ENCODE measurements around the gene SLCO1B1. TPM values are rescaled to one million over a fixed set of nuclear protein-coding genes. Genes with fewer than 3 reads are reported as not detected.

The SLCO1B1 gene
- total RNA-seq, 1 experiment from 2014 or later, result not detected

- Histone ChIP-seq H3K27ac (ENCODE audit: low read length) (no peak overlapping the region), H3K4me1 (ENCODE audit: control insufficient read depth, insufficient read depth, low read length) (no peaks in the 10 kb centered on the region), H3K4me3 (ENCODE audit: low read depth in 2 of 2, low read length in 2 of 2) (no peak overlapping the region), H3K36me3 (ENCODE audit: control insufficient read depth, insufficient read depth, low read length) (no peaks in the 10 kb centered on the region), H3K27me3 (ENCODE audit: control insufficient read depth, insufficient read depth, low read length) (no peaks in the 10 kb centered on the region), H3K9me3 (ENCODE audit: control insufficient read depth, insufficient read depth, low read depth, low read length) (no peaks in the 10 kb centered on the region)
- DNase-seq (ENCODE audit: low read depth, low spot score), result no peak
- intact Hi-C loops (cut with micrococcal nuclease; ENCODE audit: unreplicated experiment), result no loop called here
- CTCF ChIA-PET, result no interaction called here
- BruUV-seq (replicated peaks), result no TSS peak
- in situ Hi-C loops (cut with HindIII; ENCODE audit: low pct_unique_long_range_greater_than_20kb, low sequenced_read_pairs), result no loop called here
- no peak for ATAC-seq
- TF ChIP-seq REST (IDR thresholded peaks at IDR 0.05; ENCODE audit: insufficient read depth in 1 of 2, low read depth in 2 of 2, low read length in 1 of 2) (no peak), POLR2AphosphoS5 (IDR thresholded peaks at IDR 0.05; ENCODE audit: low read depth, low read length) (no peak), TCF7L2 (IDR thresholded peaks at IDR 0.05; ENCODE audit: low read depth, low read length) (no peak), SIN3A (IDR thresholded peaks at IDR 0.05; ENCODE audit: borderline replicate concordance, insufficient read depth, low read depth, low read length) (no peak)
- TF ChIP-seq, protein P1, sequence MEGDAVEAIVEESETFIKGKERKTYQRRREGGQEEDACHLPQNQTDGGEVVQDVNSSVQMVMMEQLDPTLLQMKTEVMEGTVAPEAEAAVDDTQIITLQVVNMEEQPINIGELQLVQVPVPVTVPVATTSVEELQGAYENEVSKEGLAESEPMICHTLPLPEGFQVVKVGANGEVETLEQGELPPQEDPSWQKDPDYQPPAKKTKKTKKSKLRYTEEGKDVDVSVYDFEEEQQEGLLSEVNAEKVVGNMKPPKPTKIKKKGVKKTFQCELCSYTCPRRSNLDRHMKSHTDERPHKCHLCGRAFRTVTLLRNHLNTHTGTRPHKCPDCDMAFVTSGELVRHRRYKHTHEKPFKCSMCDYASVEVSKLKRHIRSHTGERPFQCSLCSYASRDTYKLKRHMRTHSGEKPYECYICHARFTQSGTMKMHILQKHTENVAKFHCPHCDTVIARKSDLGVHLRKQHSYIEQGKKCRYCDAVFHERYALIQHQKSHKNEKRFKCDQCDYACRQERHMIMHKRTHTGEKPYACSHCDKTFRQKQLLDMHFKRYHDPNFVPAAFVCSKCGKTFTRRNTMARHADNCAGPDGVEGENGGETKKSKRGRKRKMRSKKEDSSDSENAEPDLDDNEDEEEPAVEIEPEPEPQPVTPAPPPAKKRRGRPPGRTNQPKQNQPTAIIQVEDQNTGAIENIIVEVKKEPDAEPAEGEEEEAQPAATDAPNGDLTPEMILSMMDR (IDR thresholded peaks at IDR 0.05), result no peak
- POLR2A ChIA-PET, result interaction anchor here (0.7 kb wide), 1 partner anchor 800 kb away, joined by 3 read pairs; no protein-coding TSS in a partner anchor
These were observed 90.8 kb downstream of the SLCO1B1 start for GRCh38 chr12:21221778-21222177.

GRCh38 chr12:21223930-21224329 lies 92.9 kb downstream of the SLCO1B1 start:
- Histone ChIP-seq H3K36me3 (ENCODE audit: control insufficient read depth, insufficient read depth, low read length) (no peaks in the 10 kb centered on the region), H3K4me3 (ENCODE audit: low read depth in 2 of 2, low read length in 2 of 2) (no peak overlapping the region), H3K27me3 (ENCODE audit: control insufficient read depth, insufficient read depth, low read length) (no peaks in the 10 kb centered on the region), H3K27ac (ENCODE audit: low read length) (no peak overlapping the region), H3K4me1 (ENCODE audit: control insufficient read depth, insufficient read depth, low read length) (no peaks in the 10 kb centered on the region), H3K9me3 (ENCODE audit: control insufficient read depth, insufficient read depth, low read depth, low read length) (no peaks in the 10 kb centered on the region)
- TF ChIP-seq TCF7L2 (IDR thresholded peaks at IDR 0.05; ENCODE audit: low read depth, low read length) (no peak), SIN3A (IDR thresholded peaks at IDR 0.05; ENCODE audit: borderline replicate concordance, insufficient read depth, low read depth, low read length) (no peak), REST (IDR thresholded peaks at IDR 0.05; ENCODE audit: insufficient read depth in 1 of 2, low read depth in 2 of 2, low read length in 1 of 2) (no peak), POLR2AphosphoS5 (IDR thresholded peaks at IDR 0.05; ENCODE audit: low read depth, low read length) (no peak)
- TF ChIP-seq, protein P1 (IDR thresholded peaks at IDR 0.05), result no peak
- BruUV-seq (replicated peaks), result no TSS peak
- intact Hi-C loops (cut with micrococcal nuclease; ENCODE audit: unreplicated experiment) (no loop called here), in situ Hi-C loops (cut with HindIII; ENCODE audit: low pct_unique_long_range_greater_than_20kb, low sequenced_read_pairs) (no loop called here)
- ATAC-seq, result no peak
- POLR2A ChIA-PET, result no interaction called here
- CTCF ChIA-PET, result no interaction called here
- DNase-seq (ENCODE audit: low read depth, low spot score), result no peak
